KOPT-K1 (cell line): ENCODE measurements around the gene SLC17A9.
A peak's percentile ranks its signal among the peaks of the same experiment; 100 is the strongest.

ENCODE experiments used
- H3K27ac ChIP-seq: fragments of 200-600 bp; sonication (generic); 2 replicates; pipeline ENCODE4 v1.5.1; 2016; ENCODE audit warnings: antibody characterized with exemption, mild to moderate bottlenecking, low read depth, low read length; ENCODE audit not compliant: poor library complexity, severe bottlenecking
- H3K36me3 ChIP-seq: fragments of 200-600 bp; sonication (generic); 2 replicates; pipeline ENCODE4 v1.5.1; 2017; ENCODE audit warnings: antibody characterized with exemption, mild to moderate bottlenecking, low read length, moderate library complexity; ENCODE audit not compliant: insufficient read depth
- H3K9me3 ChIP-seq: fragments of 200-600 bp; sonication (generic); 2 replicates; pipeline ENCODE4 v1.5.1; 2017; ENCODE audit warnings: antibody characterized with exemption, low read length, mild to moderate bottlenecking; ENCODE audit not compliant: insufficient read depth, poor library complexity, severe bottlenecking

Gene SLC17A9

GRCh38 chr20:62926229-62927127 lies 26.0 kb upstream of the SLC17A9 start, which contains the start of gene DIDO1:
Gene DIDO1, minus strand, starts transcription at chr20:62926505.
- Histone ChIP-seq H3K27ac (peak within 1 kb of the TSS; percentile 91), H3K36me3 (peaks cover 7% of the 10 kb centered on the region; the same call in 1 of the 2 replicates), H3K9me3 (no peaks in the 10 kb centered on the region)

DNA sequence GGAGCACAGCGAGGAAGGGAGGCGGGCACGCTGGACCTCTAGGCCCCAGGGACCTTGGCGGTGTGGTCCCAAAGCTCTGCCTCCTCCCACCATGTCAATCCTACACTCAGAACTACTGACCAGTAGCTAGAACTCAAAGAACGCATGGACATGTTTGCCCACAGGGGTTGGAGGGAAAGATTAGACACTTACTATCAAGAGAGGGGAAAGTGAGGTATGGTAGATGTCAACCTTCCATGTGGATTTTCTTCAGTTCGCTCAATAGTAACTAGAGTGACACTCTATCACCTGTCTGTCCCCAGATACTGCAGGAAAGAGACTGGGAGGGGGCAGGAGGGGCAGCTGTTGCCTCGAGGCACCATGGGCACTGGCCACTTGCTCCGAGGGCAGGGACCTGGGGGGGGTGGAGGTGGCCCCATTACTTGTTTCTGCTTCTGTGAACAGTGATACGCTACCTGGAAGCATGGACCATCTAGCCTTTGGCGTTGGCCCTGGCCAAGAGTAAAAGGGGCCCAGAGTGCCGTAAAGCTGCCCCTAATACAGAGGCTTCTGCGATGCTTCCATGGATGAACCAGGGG lies 25.3 kb upstream of the SLC17A9 start:
- Histone ChIP-seq H3K27ac (peak overlapping the region; percentile 91), H3K36me3 (peaks cover 11% of the 10 kb centered on the region; the same call in 1 of the 2 replicates), H3K9me3 (no peaks in the 10 kb centered on the region)

DNA sequence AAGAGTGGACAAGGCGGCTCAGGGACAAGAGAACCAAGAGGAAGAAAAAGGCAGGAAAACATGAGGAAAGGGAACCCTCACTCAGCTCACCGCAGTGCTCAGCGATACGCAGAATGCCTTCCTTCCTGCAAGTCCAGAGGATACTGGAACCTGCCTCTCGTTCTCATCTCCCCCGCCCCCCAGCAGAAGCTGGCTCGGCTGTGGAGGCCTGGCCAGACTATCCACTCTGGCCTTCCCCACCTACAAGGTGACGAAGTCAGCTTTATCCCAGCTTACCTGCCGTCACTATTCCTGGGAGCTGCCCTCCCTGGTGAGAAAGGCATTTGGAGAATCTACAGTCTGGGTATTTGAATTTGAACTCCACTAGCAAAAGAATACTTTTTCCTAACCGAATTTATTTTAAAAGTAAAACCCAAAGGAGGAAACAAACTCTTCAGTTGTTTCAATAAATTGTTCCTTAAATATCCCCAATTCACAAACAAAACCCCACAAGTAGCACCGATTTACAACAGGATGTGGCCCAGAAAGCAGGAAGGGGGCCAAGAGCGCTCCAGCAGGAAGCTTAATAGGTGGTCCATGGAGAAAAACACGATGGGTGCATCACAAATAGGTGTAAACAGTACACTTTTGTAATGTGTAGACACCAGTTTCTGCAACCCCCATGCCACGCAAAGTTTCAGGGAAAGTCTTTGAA lies 24.1 kb upstream of the SLC17A9 start:
- H3K27ac ChIP-seq = no peak overlapping the region
- peaks cover 21% of the 10 kb centered on the region; the same call in 1 of the 2 replicates for H3K36me3 ChIP-seq
- no peaks in the 10 kb centered on the region for H3K9me3 ChIP-seq

GRCh38 chr20:62929051-62929538 lies 23.4 kb upstream of the SLC17A9 start:
- Histone ChIP-seq H3K27ac (no peak overlapping the region), H3K36me3 (peaks cover 29% of the 10 kb centered on the region)

DNA sequence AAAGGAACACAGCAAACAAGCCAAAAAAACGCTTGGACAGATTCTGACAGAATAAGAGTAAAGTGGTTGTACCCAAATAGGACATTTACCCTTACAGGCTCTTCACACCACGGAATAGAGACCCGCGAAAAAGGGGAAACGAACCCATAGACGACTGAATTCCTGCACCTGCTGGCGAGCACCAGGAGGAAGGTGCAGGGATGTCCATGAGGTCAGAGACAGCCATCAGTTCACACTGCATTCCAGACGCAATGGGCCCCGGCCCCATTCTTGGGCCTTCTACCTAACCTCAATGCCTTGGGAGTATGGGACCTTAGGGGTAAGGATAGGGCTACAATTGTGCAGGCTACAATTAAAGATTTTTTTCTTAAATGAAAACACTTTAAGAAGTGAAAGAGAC lies 21.0 kb upstream of the SLC17A9 start:
- H3K9me3 ChIP-seq = no peaks in the 10 kb centered on the region
- no peak overlapping the region for H3K27ac ChIP-seq
- peaks cover 48% of the 10 kb centered on the region for H3K36me3 ChIP-seq

More at GRCh38 chr20:62929051-62929538, 23.4 kb upstream of the SLC17A9 start:
- H3K9me3 ChIP-seq = no peaks in the 10 kb centered on the region

- Histone ChIP-seq H3K36me3 (peaks cover 42% of the 10 kb centered on the region), H3K27ac (no peak overlapping the region), H3K9me3 (no peaks in the 10 kb centered on the region)
Measured at GRCh38 chr20:62933966-62934365, 18.5 kb upstream of the SLC17A9 start.

- peaks cover 42% of the 10 kb centered on the region for H3K36me3 ChIP-seq
- no peaks in the 10 kb centered on the region for H3K9me3 ChIP-seq
- no peak overlapping the region for H3K27ac ChIP-seq
Measured at GRCh38 chr20:62935204-62935967, 17.1 kb upstream of the SLC17A9 start.

- Histone ChIP-seq H3K9me3 (no peaks in the 10 kb centered on the region), H3K36me3 (peaks cover 49% of the 10 kb centered on the region), H3K27ac (no peak overlapping the region)
Measured at GRCh38 chr20:62935968-62936585, 16.4 kb upstream of the SLC17A9 start.

DNA sequence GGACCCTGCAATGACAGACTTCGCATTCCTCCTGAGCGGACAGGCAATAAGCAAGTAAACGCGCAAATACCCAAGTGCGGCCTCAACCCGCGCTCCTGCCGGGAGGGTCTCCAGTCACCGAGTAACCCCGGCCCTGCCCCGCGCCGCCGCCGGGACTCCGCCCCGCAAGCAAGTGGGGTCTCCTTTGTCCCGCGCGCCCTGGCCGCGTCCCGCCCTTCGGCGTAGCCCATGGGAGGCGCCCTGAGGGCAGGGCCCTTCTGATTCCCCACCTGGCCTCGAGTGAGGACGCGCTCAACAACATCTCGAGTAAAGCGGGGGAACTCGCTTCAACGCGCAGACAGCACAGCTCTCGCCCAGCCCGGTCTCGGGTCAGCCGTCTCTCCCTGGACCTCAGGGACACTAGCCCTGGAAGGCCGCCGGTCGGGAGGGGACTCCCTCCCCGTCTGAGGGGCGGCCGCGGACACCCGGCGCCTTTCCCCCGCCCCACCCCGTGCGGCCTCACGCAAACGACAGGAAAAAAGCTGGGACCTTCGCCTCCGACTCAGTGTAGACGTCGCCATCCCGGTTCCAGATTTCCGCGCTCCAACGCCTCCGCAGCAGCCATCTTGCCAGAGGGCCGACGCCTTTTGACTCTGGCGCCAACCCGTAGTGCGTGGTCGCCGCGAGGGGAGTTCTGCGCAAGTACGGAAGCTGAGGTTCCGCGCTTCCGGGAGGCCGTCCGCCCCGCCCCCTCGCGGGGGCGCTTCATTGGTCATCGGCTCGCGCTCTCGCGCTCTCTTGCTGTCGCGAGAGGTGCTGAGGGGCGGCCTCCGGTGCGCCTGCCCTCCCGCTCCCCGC lies 15.0 kb upstream of the SLC17A9 start:
- H3K9me3 ChIP-seq = no peaks in the 10 kb centered on the region
- H3K27ac ChIP-seq = peak overlapping the region; percentile 94
- H3K36me3 ChIP-seq = peaks cover 57% of the 10 kb centered on the region

GRCh38 chr20:62938105-62938888 lies 14.2 kb upstream of the SLC17A9 start, which contains the start of gene GID8:
Gene GID8, plus strand, starts transcription at chr20:62938147. Its CDS starts 3,356 bp downstream, at chr20:62941503.
- peaks cover 57% of the 10 kb centered on the region for H3K36me3 ChIP-seq
- H3K9me3 ChIP-seq = no peaks in the 10 kb centered on the region
- peak within 1 kb of the TSS; percentile 94 for H3K27ac ChIP-seq

DNA sequence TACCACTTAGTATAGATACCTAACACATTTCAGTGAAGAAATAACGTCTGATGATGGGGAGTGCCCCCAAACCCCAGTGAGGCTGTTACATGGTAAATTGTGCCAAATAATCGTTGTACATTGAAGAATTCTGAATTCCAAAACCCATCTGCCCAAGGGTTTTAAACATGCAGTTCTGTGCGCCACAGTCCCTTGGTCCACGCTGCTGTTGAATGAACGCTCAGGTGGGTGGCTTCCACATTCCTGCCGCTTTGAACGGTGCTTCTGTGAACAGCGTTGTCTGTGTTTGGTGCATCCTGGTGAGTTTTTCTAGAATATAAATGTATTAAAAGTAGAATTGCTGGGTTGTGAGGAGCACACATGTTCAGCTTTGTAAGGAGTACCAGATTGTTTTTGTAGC lies 11.6 kb upstream of the SLC17A9 start:
- Histone ChIP-seq H3K9me3 (no peaks in the 10 kb centered on the region), H3K27ac (no peak overlapping the region), H3K36me3 (peaks cover 57% of the 10 kb centered on the region)

- Histone ChIP-seq H3K36me3 (peaks cover 64% of the 10 kb centered on the region), H3K27ac (no peak overlapping the region), H3K9me3 (no peaks in the 10 kb centered on the region)
Measured at GRCh38 chr20:62941792-62942191, 10.7 kb upstream of the SLC17A9 start.

DNA sequence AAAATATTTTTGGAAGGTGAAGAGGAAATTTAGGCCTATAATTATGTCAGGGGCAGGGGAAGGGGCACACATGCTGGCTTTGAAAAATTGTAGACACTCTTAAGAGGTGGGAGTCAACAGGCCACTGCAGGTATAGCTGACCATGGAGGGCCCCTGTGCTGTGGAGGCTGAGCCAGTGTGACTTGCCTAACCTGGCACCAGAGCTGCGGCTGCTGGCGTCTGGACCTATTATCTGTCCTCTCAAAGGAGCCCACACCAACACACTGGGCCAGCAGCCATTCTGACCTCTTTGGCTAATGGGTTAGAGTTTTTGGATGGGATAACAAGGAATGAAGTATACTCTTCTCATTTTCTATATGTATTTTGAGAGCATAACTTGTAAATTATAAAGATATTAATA lies 10.1 kb upstream of the SLC17A9 start:
- Histone ChIP-seq H3K27ac (no peak overlapping the region), H3K36me3 (peaks cover 71% of the 10 kb centered on the region), H3K9me3 (peaks cover under 1% of the 10 kb centered on the region)
